KOPT-K1 (cell line): ENCODE measurements around the gene PLAAT1.

Experiments
- H3K27ac ChIP-seq: fragments of 200-600 bp; sonication (generic); 2 replicates; pipeline ENCODE4 v1.5.1; 2016; ENCODE audit warnings: antibody characterized with exemption, mild to moderate bottlenecking, low read depth, low read length; ENCODE audit not compliant: poor library complexity, severe bottlenecking
- H3K36me3 ChIP-seq: fragments of 200-600 bp; sonication (generic); 2 replicates; pipeline ENCODE4 v1.5.1; 2017; ENCODE audit warnings: antibody characterized with exemption, mild to moderate bottlenecking, low read length, moderate library complexity; ENCODE audit not compliant: insufficient read depth
- H3K9me3 ChIP-seq: fragments of 200-600 bp; sonication (generic); 2 replicates; pipeline ENCODE4 v1.5.1; 2017; ENCODE audit warnings: antibody characterized with exemption, low read length, mild to moderate bottlenecking; ENCODE audit not compliant: insufficient read depth, poor library complexity, severe bottlenecking

The PLAAT1 gene

GRCh38 chr3:193297421-193297820 lies 56.4 kb downstream of the PLAAT1 start:
- Histone ChIP-seq H3K36me3 (no peaks in the 10 kb centered on the region), H3K9me3 (peaks cover under 1% of the 10 kb centered on the region), H3K27ac (no peak overlapping the region)

GRCh38 chr3:193301433-193301832 lies 60.4 kb downstream of the PLAAT1 start:
- Histone ChIP-seq H3K27ac (no peak overlapping the region), H3K36me3 (no peaks in the 10 kb centered on the region), H3K9me3 (no peaks in the 10 kb centered on the region)

- no peaks in the 10 kb centered on the region for H3K9me3 ChIP-seq
- no peaks in the 10 kb centered on the region for H3K36me3 ChIP-seq
- no peak overlapping the region for H3K27ac ChIP-seq
Observed at GRCh38 chr3:193305356-193305755, 64.3 kb downstream of the PLAAT1 start.

GRCh38 chr3:193310914-193311723 lies 70.1 kb downstream of the PLAAT1 start:
- Histone ChIP-seq H3K9me3 (no peaks in the 10 kb centered on the region), H3K36me3 (no peaks in the 10 kb centered on the region), H3K27ac (no peak overlapping the region)

- no peaks in the 10 kb centered on the region for H3K9me3 ChIP-seq
- H3K27ac ChIP-seq = no peak overlapping the region
Observed at GRCh38 chr3:193313061-193313958, 72.3 kb downstream of the PLAAT1 start.

GRCh38 chr3:193314161-193314560 lies 73.1 kb downstream of the PLAAT1 start:
- Histone ChIP-seq H3K27ac (no peak overlapping the region), H3K36me3 (no peaks in the 10 kb centered on the region), H3K9me3 (no peaks in the 10 kb centered on the region)

More at GRCh38 chr3:193313061-193313958, 72.3 kb downstream of the PLAAT1 start:
- H3K36me3 ChIP-seq = no peaks in the 10 kb centered on the region

- H3K36me3 ChIP-seq = no peaks in the 10 kb centered on the region
- H3K9me3 ChIP-seq = no peaks in the 10 kb centered on the region
Observed at GRCh38 chr3:193317682-193318300, 76.8 kb downstream of the PLAAT1 start.

More at GRCh38 chr3:193317682-193318300, 76.8 kb downstream of the PLAAT1 start:
- H3K27ac ChIP-seq = no peak overlapping the region
